Loucy (cell line): ENCODE results near the gene FUT4.

ENCODE experiments used
- H2AFZ ChIP-seq: fragments of 200-600 bp; sonication (generic); 2 replicates; pipeline ENCODE4 v1.6.0; 2016; ENCODE audit warnings: antibody characterized with exemption, mild to moderate bottlenecking, low read length, moderate library complexity
- H3F3A ChIP-seq: fragments of 200-600 bp; 2 replicates; pipeline ENCODE4 v1.6.0; 2016; ENCODE audit warnings: antibody characterized with exemption, low read depth, mild to moderate bottlenecking
- H3K27me3 ChIP-seq: fragments of 200-600 bp; sonication (generic); 2 replicates; pipeline ENCODE4 v1.6.1; 2014; ENCODE audit warnings: low read length, mild to moderate bottlenecking; ENCODE audit not compliant: insufficient read depth, poor library complexity, severe bottlenecking
- H3K36me3 ChIP-seq: fragments of 200-600 bp; sonication (generic); 2 replicates; pipeline ENCODE4 v1.6.1; 2016; ENCODE audit warnings: low read length; ENCODE audit not compliant: insufficient read depth
- H3K4me1 ChIP-seq: fragments of 200-600 bp; sonication (generic); 2 replicates; pipeline ENCODE4 v1.5.1; 2014; ENCODE audit warnings: low read length, mild to moderate bottlenecking; ENCODE audit not compliant: insufficient read depth, poor library complexity, severe bottlenecking
- H3K4me2 ChIP-seq: fragments of 200-600 bp; sonication (generic); 2 replicates; pipeline ENCODE4 v1.6.0; 2014; ENCODE audit warnings: antibody characterized with exemption, low read length, low read depth, mild to moderate bottlenecking; ENCODE audit not compliant: poor library complexity, severe bottlenecking
- H3K4me3 ChIP-seq: fragments of 200-600 bp; sonication (generic); 2 replicates; pipeline ENCODE4 v1.5.1; 2014; ENCODE audit warnings: low read length, mild to moderate bottlenecking, mixed read lengths; ENCODE audit not compliant: poor library complexity, severe bottlenecking
- H3K79me2 ChIP-seq: fragments of 200-600 bp; sonication (generic); 2 replicates; pipeline ENCODE4 v1.6.1; 2014; ENCODE audit warnings: low read length; ENCODE audit not compliant: insufficient read depth
- H3K9ac ChIP-seq: fragments of 200-600 bp; sonication (generic); 2 replicates; pipeline ENCODE4 v1.6.0; 2014; ENCODE audit warnings: mild to moderate bottlenecking, low read depth, low read length, moderate library complexity; ENCODE audit not compliant: poor library complexity, severe bottlenecking
- H3K9me2 ChIP-seq: fragments of 200-600 bp; sonication (generic); replicated peaks from 2 replicates; pipeline ENCODE4 v1.6.1; 2016; ENCODE audit warnings: low read depth, low read length, mixed read lengths
- H3K9me3 ChIP-seq: fragments of 200-600 bp; sonication (generic); 2 replicates; pipeline ENCODE4 v1.6.1; 2014; ENCODE audit warnings: mild to moderate bottlenecking, antibody characterized with exemption, low read length, low read depth; ENCODE audit not compliant: insufficient read depth
- H4K20me1 ChIP-seq: fragments of 200-600 bp; sonication (generic); 2 replicates; pipeline ENCODE4 v1.6.0; 2014; ENCODE audit warnings: antibody characterized with exemption, low read length, mild to moderate bottlenecking; ENCODE audit not compliant: insufficient read depth, poor library complexity, severe bottlenecking
- EZH2phosphoT487 ChIP-seq: fragments of 200-600 bp; IDR thresholded peaks from 2 replicates; pipeline ENCODE4 v1.6.1; 2018; ENCODE audit warnings: antibody characterized with exemption, mild to moderate bottlenecking, moderate library complexity, borderline replicate concordance
- TF ChIP-seq, protein P1 (sequence below): fragments of 200-600 bp; sonication (generic); conservative IDR thresholded peaks from 2 replicates; pipeline ENCODE4 v1.5.1; 2014; ENCODE audit warnings: mild to moderate bottlenecking, antibody characterized with exemption, low read length

The FUT4 gene

GRCh38 chr11:94545264-94546161, 1.8 kb downstream of the FUT4 start:
- peaks cover 55% of the 10 kb centered on the region for H3K4me1 ChIP-seq
- H3K79me2 ChIP-seq = peaks cover 68% of the 10 kb centered on the region
- no peak overlapping the region for H2AFZ ChIP-seq
- no peaks in the 10 kb centered on the region for H3K9me2 ChIP-seq
- H3K4me3 ChIP-seq = peak overlapping the region; percentile 74
- H3K36me3 ChIP-seq = no peaks in the 10 kb centered on the region
- no peaks in the 10 kb centered on the region for H3K9me3 ChIP-seq
- TF ChIP-seq EZH2phosphoT487 = no peak
- TF ChIP-seq, protein P1, sequence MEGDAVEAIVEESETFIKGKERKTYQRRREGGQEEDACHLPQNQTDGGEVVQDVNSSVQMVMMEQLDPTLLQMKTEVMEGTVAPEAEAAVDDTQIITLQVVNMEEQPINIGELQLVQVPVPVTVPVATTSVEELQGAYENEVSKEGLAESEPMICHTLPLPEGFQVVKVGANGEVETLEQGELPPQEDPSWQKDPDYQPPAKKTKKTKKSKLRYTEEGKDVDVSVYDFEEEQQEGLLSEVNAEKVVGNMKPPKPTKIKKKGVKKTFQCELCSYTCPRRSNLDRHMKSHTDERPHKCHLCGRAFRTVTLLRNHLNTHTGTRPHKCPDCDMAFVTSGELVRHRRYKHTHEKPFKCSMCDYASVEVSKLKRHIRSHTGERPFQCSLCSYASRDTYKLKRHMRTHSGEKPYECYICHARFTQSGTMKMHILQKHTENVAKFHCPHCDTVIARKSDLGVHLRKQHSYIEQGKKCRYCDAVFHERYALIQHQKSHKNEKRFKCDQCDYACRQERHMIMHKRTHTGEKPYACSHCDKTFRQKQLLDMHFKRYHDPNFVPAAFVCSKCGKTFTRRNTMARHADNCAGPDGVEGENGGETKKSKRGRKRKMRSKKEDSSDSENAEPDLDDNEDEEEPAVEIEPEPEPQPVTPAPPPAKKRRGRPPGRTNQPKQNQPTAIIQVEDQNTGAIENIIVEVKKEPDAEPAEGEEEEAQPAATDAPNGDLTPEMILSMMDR = no peak
- no peaks in the 10 kb centered on the region for H3F3A ChIP-seq
- peak overlapping the region; percentile 76 for H3K4me2 ChIP-seq
- peaks cover 55% of the 10 kb centered on the region for H4K20me1 ChIP-seq
- H3K27me3 ChIP-seq = no peaks in the 10 kb centered on the region
- peak overlapping the region; percentile 85 for H3K9ac ChIP-seq

DNA sequence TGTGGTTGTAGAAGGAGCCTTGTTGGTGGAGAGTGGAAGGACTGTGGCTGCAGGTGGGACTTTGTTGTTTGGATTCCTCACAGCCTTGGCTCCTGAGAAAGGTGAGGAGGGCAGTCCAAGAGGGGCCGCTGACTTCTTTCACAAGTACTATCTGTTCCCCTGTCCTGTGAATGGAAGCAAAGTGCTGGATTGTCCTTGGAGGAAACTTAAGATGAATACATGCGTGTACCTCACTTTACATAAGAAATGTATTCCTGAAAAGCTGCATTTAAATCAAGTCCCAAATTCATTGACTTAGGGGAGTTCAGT, 2.4 kb downstream of the FUT4 start:
- Histone ChIP-seq H2AFZ (no peak overlapping the region), H4K20me1 (peaks cover 58% of the 10 kb centered on the region), H3K4me3 (peak overlapping the region; percentile 74), H3K36me3 (no peaks in the 10 kb centered on the region), H3K4me2 (peak overlapping the region; percentile 76), H3K9ac (peak overlapping the region; percentile 85), H3K4me1 (peaks cover 57% of the 10 kb centered on the region), H3K27me3 (no peaks in the 10 kb centered on the region), H3K79me2 (peaks cover 72% of the 10 kb centered on the region), H3K9me2 (no peaks in the 10 kb centered on the region), H3K9me3 (no peaks in the 10 kb centered on the region), H3F3A (no peaks in the 10 kb centered on the region)
- no peak for TF ChIP-seq EZH2phosphoT487
- TF ChIP-seq, protein P1 = no peak

GRCh38 chr11:94546886-94547285, 3.2 kb downstream of the FUT4 start:
- Histone ChIP-seq H3K4me2 (peak overlapping the region; percentile 76), H3K9me2 (no peaks in the 10 kb centered on the region), H3F3A (no peaks in the 10 kb centered on the region), H3K4me3 (peak overlapping the region; percentile 74), H4K20me1 (peaks cover 60% of the 10 kb centered on the region), H2AFZ (no peak overlapping the region), H3K79me2 (peaks cover 72% of the 10 kb centered on the region), H3K4me1 (peaks cover 57% of the 10 kb centered on the region), H3K9me3 (no peaks in the 10 kb centered on the region), H3K36me3 (no peaks in the 10 kb centered on the region), H3K27me3 (no peaks in the 10 kb centered on the region), H3K9ac (peak overlapping the region; percentile 85)
- TF ChIP-seq, protein P1 = peak; percentile 38
- no peak for TF ChIP-seq EZH2phosphoT487
